ENCODE measurements around the gene CLDN6.

CLDN6 gene

DNA sequence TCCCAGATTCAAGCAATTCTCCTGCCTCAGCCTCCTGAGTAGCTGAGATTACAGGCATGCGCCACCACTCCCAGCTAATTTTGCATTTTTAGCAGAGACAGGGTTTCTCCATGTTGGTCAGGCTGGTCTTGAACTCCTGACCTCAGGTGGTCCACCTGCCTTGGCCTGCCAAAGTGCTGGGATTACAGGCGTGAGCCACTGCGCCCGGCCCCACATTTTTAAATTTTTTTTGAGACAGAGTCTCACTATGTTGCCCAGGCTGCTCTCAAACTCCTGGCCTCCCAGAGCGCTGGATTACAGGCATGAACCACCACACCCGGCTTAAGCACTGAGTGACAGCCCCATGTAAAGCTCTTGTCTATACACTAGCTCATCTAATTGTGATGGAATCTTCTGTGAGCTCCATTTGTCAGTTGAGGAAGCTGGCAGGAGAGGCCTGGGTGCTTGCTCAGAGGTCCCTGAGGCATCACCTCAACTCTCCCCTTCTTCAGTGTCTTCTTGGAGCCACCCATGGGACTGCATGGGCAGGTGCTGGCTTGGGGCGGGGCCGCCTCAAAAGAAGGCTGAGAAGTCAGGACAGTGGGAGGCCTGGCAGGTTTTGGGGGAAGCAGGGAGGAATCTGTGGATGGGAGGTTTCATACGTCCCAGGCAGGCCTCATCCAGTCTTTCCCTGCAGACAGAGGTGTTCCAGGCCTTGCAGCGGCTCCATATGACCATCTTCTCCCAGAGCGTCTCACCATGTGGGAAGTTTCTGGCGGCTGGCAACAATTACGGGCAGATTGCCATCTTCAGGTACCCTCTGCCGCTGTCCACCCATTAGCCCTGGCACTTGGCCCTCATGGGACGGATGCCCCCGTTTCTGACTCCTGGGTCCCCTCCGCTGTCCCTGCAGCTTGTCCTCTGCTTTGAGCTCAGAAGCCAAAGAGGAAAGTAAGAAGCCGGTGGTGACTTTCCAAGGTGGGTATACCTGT is 7.3 kb upstream of the CLDN6 start:
- Histone ChIP-seq H3K4me1 (ENCODE audit: control insufficient read depth, low read depth, low read length) (peaks cover 17% of the 10 kb centered on the region), H3K36me3 (ENCODE audit: control insufficient read depth, low read depth, low read length) (peaks cover 23% of the 10 kb centered on the region), H3K4me3 (ENCODE audit: low read length) (no peak overlapping the region), H3K27ac (ENCODE audit: low read length) (no peak overlapping the region), H3K9me3 (ENCODE audit: control insufficient read depth, low read depth, low read length) (no peaks in the 10 kb centered on the region), H3K27me3 (ENCODE audit: control insufficient read depth, insufficient read depth, low read length) (no peaks in the 10 kb centered on the region), H3K9ac (ENCODE audit: low read length) (no peak overlapping the region)

DNA sequence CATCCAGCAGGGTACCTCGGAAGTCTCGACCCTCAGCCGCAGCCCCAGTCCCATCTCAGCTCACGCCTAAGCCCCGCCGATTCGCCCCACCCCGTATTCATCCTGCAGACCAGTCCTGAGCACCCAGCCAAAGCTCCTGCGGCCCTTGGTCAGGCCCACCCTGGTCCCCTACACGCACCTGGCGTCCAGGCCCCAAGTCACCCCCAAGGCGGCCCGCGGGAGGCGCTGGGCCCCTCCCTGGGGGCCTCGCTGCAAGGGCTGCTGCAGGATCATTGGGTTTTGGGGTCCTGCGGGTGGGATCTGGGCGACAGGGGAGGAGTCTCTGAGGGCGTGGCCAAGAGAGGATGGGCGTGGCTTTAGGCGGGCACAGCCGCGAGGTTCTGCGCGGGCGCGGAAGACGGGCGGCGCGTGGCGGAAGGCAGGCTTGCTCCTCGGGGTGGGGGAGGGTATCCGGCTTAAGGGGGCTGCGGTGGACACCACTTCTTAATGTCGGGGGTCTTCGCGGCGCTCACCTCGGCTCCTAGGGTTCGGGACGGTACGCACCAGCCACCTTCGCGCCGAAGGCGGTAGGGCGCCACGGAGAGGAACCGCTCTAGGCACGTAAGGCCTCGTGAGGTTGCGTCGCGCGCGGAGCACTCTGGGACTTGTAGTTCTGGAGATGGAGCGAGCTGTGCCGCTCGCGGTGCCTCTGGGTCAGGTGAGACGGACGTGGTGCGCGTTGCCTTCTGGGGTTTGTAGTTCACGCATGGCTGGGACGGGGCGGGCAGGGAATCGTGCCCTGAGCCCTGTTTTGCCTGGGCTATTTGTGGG is 5.9 kb upstream of the CLDN6 start, which contains the start of the genes HCFC1R1 and THOC6:
Gene HCFC1R1, minus strand, starts transcription at position 274 of the 810 bp plus-strand sequence. Its CDS starts 1 bp downstream, at position 273.
Gene THOC6, plus strand, starts transcription at position 367 of the 810 bp plus-strand sequence. Its CDS starts 292 bp downstream, at position 659.
- H3K4me3 ChIP-seq (ENCODE audit: low read length): peak within 1 kb of the TSS; percentile 99
- H3K27me3 ChIP-seq (ENCODE audit: control insufficient read depth, insufficient read depth, low read length): no peaks in the 10 kb centered on the region
- peak within 1 kb of the TSS; percentile 87 for H3K27ac ChIP-seq (ENCODE audit: low read length)
- H3K36me3 ChIP-seq (ENCODE audit: control insufficient read depth, low read depth, low read length): peaks cover 23% of the 10 kb centered on the region
- no peaks in the 10 kb centered on the region for H3K9me3 ChIP-seq (ENCODE audit: control insufficient read depth, low read depth, low read length)
- H3K9ac ChIP-seq (ENCODE audit: low read length): peak within 1 kb of the TSS; percentile 88
- H3K4me1 ChIP-seq (ENCODE audit: control insufficient read depth, low read depth, low read length): peaks cover 17% of the 10 kb centered on the region

DNA sequence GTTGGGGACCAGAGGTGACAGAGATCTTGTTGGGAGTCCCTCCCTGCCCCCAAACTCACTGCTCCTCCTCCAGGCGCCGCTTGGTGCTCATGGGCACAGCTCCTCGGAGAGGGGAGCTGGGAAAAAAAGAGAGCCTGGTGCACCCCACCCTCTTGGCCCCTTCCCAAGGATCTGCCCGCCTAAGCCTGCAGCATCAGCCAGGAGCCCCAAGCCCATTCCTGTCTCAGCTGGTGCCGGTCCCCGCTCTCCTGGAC is 5.4 kb upstream of the CLDN6 start:
- H3K27ac ChIP-seq (ENCODE audit: low read length): no peak overlapping the region
- peaks cover 19% of the 10 kb centered on the region for H3K4me1 ChIP-seq (ENCODE audit: control insufficient read depth, low read depth, low read length)
- peaks cover 23% of the 10 kb centered on the region for H3K36me3 ChIP-seq (ENCODE audit: control insufficient read depth, low read depth, low read length)
- peaks cover 3% of the 10 kb centered on the region for H3K27me3 ChIP-seq (ENCODE audit: control insufficient read depth, insufficient read depth, low read length)
- H3K4me3 ChIP-seq (ENCODE audit: low read length): peak overlapping the region; percentile 99
- peak overlapping the region; percentile 88 for H3K9ac ChIP-seq (ENCODE audit: low read length)
- H3K9me3 ChIP-seq (ENCODE audit: control insufficient read depth, low read depth, low read length): no peaks in the 10 kb centered on the region

DNA sequence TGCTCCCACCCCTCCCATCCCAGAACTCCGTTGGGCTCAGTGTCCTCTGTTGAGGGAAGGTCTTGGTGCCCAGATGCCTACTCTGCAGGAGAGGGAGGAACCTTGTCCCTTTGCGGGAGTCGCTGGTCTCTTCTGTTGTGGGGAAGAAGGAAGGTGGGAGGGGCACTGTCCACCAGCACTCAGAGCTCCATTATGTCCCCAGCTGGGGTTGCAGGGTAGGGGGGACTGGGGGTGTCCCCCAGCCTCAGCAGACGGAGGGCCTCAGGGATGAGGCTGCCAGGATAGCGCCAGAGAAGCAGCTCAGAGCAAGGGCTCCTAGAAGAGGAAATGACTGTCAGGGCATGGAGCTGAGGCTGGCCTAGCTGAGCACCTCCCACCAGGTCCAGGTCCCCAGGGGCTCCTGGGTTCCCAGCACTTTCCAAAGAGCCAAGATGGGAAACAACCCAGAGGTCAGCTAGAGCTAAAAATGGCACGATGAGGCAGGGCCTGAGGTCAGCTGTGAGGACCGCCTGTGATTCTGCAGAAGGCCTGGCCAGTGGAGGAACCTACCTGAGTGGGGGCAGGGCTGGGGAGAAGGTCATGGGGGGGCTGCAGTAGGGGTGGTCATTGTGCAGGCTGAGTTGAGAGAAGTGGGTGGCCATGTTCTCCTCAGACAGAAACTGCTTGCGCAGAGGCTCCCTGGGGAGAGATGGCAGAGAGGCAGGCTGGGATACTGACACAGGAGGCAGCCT is 4.9 kb upstream of the CLDN6 start:
- H3K27me3 ChIP-seq (ENCODE audit: control insufficient read depth, insufficient read depth, low read length): peaks cover 4% of the 10 kb centered on the region
- peak overlapping the region; percentile 99 for H3K4me3 ChIP-seq (ENCODE audit: low read length)
- H3K4me1 ChIP-seq (ENCODE audit: control insufficient read depth, low read depth, low read length): peaks cover 20% of the 10 kb centered on the region
- peak overlapping the region; percentile 48 for H3K27ac ChIP-seq (ENCODE audit: low read length)
- peaks cover 23% of the 10 kb centered on the region for H3K36me3 ChIP-seq (ENCODE audit: control insufficient read depth, low read depth, low read length)
- H3K9ac ChIP-seq (ENCODE audit: low read length): peak overlapping the region; percentile 88
- no peaks in the 10 kb centered on the region for H3K9me3 ChIP-seq (ENCODE audit: control insufficient read depth, low read depth, low read length)

DNA sequence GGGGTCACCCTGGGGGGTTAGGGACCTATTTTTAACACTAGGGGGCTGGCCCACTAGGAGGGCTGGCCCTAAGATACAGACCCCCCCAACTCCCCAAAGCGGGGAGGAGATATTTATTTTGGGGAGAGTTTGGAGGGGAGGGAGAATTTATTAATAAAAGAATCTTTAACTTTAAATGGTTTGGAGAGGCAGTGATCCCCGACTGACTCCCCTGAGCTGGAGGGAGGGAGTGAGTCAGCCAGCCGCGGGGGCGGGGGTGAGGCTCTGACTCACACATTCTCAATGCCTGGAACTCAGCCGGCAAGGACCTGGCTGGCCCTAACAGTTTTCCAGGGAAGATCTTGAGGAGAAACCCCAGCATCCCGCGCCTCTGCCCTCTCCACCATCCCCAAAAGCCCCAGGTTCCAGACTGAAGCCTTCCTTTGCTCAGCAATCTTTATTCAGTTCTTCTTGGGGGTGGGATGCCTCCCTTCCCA is 4.3 kb upstream of the CLDN6 start:
- Histone ChIP-seq H3K4me1 (ENCODE audit: control insufficient read depth, low read depth, low read length) (peaks cover 18% of the 10 kb centered on the region), H3K27me3 (ENCODE audit: control insufficient read depth, insufficient read depth, low read length) (peaks cover 4% of the 10 kb centered on the region), H3K9me3 (ENCODE audit: control insufficient read depth, low read depth, low read length) (no peaks in the 10 kb centered on the region), H3K27ac (ENCODE audit: low read length) (peak overlapping the region; percentile 83), H3K36me3 (ENCODE audit: control insufficient read depth, low read depth, low read length) (peaks cover 21% of the 10 kb centered on the region), H3K9ac (ENCODE audit: low read length) (peak overlapping the region; percentile 88), H3K4me3 (ENCODE audit: low read length) (peak overlapping the region; percentile 99)

GRCh38 chr16:3021449-3022207 is 3.6 kb upstream of the CLDN6 start:
- Histone ChIP-seq H3K27me3 (ENCODE audit: control insufficient read depth, insufficient read depth, low read length) (peaks cover 4% of the 10 kb centered on the region), H3K4me3 (ENCODE audit: low read length) (peak overlapping the region; percentile 99), H3K9me3 (ENCODE audit: control insufficient read depth, low read depth, low read length) (no peaks in the 10 kb centered on the region), H3K4me1 (ENCODE audit: control insufficient read depth, low read depth, low read length) (peaks cover 18% of the 10 kb centered on the region), H3K9ac (ENCODE audit: low read length) (peak overlapping the region; percentile 99), H3K27ac (ENCODE audit: low read length) (peak overlapping the region; percentile 83), H3K36me3 (ENCODE audit: control insufficient read depth, low read depth, low read length) (peaks cover 15% of the 10 kb centered on the region)

GRCh38 chr16:3020604-3021448 is 2.8 kb upstream of the CLDN6 start:
- peaks cover 4% of the 10 kb centered on the region for H3K27me3 ChIP-seq (ENCODE audit: control insufficient read depth, insufficient read depth, low read length)
- H3K4me3 ChIP-seq (ENCODE audit: low read length): peak overlapping the region; percentile 99
- peaks cover 22% of the 10 kb centered on the region for H3K4me1 ChIP-seq (ENCODE audit: control insufficient read depth, low read depth, low read length)
- no peaks in the 10 kb centered on the region for H3K9me3 ChIP-seq (ENCODE audit: control insufficient read depth, low read depth, low read length)
- peaks cover 12% of the 10 kb centered on the region for H3K36me3 ChIP-seq (ENCODE audit: control insufficient read depth, low read depth, low read length)
- H3K9ac ChIP-seq (ENCODE audit: low read length): peak overlapping the region; percentile 99
- peak overlapping the region; percentile 94 for H3K27ac ChIP-seq (ENCODE audit: low read length)

DNA sequence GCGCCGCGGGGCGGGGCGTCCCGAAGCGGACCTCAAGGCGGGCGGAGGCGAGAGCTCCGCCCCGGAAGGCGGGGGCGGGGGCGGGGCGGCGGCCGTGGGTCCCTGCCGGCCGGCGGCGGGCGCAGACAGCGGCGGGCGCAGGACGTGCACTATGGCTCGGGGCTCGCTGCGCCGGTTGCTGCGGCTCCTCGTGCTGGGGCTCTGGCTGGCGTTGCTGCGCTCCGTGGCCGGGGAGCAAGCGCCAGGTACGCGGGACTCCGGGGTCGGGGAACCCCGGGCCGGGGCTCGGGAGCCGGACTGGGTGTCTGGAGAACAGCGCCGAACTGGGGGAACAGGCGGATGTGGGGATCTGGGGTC is 2.2 kb upstream of the CLDN6 start, which contains the start of gene TNFRSF12A:
Gene TNFRSF12A, plus strand, starts transcription at position 122 of the 357 bp plus-strand sequence. Its CDS starts 30 bp downstream, at position 152.
- Histone ChIP-seq H3K9me3 (ENCODE audit: control insufficient read depth, low read depth, low read length) (no peaks in the 10 kb centered on the region), H3K4me3 (ENCODE audit: low read length) (peak within 1 kb of the TSS; percentile 99), H3K27ac (ENCODE audit: low read length) (peak within 1 kb of the TSS; percentile 94), H3K36me3 (ENCODE audit: control insufficient read depth, low read depth, low read length) (peaks cover 15% of the 10 kb centered on the region), H3K27me3 (ENCODE audit: control insufficient read depth, insufficient read depth, low read length) (peaks cover 4% of the 10 kb centered on the region), H3K9ac (ENCODE audit: low read length) (peak within 1 kb of the TSS; percentile 99), H3K4me1 (ENCODE audit: control insufficient read depth, low read depth, low read length) (peaks cover 25% of the 10 kb centered on the region)

- Histone ChIP-seq H3K4me1 (ENCODE audit: control insufficient read depth, low read depth, low read length) (peaks cover 30% of the 10 kb centered on the region), H3K9me3 (ENCODE audit: control insufficient read depth, low read depth, low read length) (no peaks in the 10 kb centered on the region), H3K27ac (ENCODE audit: low read length) (no peak overlapping the region), H3K4me3 (ENCODE audit: low read length) (peak overlapping the region; percentile 99), H3K27me3 (ENCODE audit: control insufficient read depth, insufficient read depth, low read length) (peaks cover 4% of the 10 kb centered on the region), H3K9ac (ENCODE audit: low read length) (no peak overlapping the region), H3K36me3 (ENCODE audit: control insufficient read depth, low read depth, low read length) (peaks cover 20% of the 10 kb centered on the region)
These were observed 1.7 kb upstream of the CLDN6 start for GRCh38 chr16:3019594-3020246.
